Measurements from ENCODE around the gene BTNL8.

DNA sequence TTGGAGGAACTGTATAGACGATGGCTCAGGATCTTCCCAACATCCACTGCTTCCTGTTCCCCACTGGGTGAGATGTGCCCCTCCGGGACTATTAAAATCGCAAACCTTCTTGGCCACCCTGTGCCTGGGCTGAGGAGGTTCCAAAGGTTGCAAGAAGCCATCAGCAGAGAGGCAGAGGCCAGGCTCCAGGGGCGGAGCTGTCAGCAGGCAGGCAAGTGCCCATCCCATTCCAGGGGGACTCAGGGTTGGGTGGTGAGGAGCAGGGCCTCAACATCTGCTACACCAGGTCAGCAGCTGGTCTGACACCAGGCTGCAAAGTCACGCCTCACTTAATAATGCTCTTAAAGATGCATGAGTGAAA lies 91.9 kb downstream of the BTNL8 start:
- TF ChIP-seq, protein P1, sequence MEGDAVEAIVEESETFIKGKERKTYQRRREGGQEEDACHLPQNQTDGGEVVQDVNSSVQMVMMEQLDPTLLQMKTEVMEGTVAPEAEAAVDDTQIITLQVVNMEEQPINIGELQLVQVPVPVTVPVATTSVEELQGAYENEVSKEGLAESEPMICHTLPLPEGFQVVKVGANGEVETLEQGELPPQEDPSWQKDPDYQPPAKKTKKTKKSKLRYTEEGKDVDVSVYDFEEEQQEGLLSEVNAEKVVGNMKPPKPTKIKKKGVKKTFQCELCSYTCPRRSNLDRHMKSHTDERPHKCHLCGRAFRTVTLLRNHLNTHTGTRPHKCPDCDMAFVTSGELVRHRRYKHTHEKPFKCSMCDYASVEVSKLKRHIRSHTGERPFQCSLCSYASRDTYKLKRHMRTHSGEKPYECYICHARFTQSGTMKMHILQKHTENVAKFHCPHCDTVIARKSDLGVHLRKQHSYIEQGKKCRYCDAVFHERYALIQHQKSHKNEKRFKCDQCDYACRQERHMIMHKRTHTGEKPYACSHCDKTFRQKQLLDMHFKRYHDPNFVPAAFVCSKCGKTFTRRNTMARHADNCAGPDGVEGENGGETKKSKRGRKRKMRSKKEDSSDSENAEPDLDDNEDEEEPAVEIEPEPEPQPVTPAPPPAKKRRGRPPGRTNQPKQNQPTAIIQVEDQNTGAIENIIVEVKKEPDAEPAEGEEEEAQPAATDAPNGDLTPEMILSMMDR (conservative IDR thresholded peaks at IDR 0.05 in 1 of 2, IDR thresholded peaks at IDR 0.05 in 1 of 2; ENCODE audit: low read depth in 1 of 2, low read length in 2 of 2) = no peak
- no peak for TF ChIP-seq EZH2 (IDR thresholded peaks at IDR 0.05; ENCODE audit: low read length, missing control alignments)
